Omental fat pad (tissue), 4 donors: ENCODE results near the gene CYBRD1. TPM values are rescaled to one million over a fixed set of nuclear protein-coding genes. Genes with fewer than 3 reads are reported as not detected.

Experiments
- ATAC-seq: fragments of 150-250 bp; one replicate; pipeline ENCODE4 v1.9.1; 2016; ENCODE audit warnings: mild to moderate bottlenecking, moderate library complexity; ENCODE audit not compliant: low FRiP score
- DNase-seq: peaks from one replicate; pipeline ENCODE4 v3.0.0-alpha.2; 2019; ENCODE audit warnings: low spot score
- total RNA-seq, 4 donors: library from RNA; depleted of rRNA; stranded (reverse); fragments of >200 nt; gene quantifications; one replicate each; pipeline ENCODE4 v1.1.0, GENCODE V29; 2016
- TF ChIP-seq, protein P1 (sequence below), 3 donors: fragments of 450-650 bp; IDR thresholded peaks; one replicate each; pipeline ENCODE4 v1.5.1; 2016 to 2017; ENCODE audit warnings: antibody characterized with exemption in 3 of 3, mild to moderate bottlenecking in 3 of 3, moderate library complexity in 2 of 3

The CYBRD1 gene, protein sequence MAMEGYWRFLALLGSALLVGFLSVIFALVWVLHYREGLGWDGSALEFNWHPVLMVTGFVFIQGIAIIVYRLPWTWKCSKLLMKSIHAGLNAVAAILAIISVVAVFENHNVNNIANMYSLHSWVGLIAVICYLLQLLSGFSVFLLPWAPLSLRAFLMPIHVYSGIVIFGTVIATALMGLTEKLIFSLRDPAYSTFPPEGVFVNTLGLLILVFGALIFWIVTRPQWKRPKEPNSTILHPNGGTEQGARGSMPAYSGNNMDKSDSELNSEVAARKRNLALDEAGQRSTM
- total RNA-seq: 100 to 1,000 TPM; 296 to 494 (median 360) TPM

DNA sequence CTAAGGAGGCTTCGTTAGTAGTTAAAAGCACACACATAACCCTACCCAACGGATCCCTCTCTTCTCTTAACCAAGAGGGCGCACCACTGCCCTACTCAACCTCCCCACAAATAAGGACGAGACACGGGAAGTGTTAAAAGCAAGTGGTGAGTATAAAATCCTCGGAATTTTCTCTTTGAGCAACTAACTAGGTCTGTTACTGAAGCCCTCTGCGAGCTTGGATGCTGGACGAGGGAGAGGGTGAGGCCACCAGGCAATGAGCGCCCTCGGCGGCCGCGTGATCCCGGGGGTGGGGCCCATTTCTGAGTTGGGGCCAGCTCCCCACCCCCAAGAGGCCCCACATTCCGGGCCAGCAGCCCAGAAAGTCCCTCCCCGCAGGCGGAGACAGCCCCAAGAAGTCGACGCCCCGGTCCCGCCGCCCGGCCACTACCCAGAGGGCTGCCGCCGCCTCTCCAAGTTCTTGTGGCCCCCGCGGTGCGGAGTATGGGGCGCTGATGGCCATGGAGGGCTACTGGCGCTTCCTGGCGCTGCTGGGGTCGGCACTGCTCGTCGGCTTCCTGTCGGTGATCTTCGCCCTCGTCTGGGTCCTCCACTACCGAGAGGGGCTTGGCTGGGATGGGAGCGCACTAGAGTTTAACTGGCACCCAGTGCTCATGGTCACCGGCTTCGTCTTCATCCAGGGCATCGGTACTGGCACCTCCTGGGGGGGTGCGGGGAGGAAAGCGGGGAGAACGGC is at the start of gene CYBRD1:
CYBRD1 (plus strand) TSS at position 423 of the 736 bp plus-strand sequence; CDS start at position 495, 72 bp downstream.
- TF ChIP-seq, protein P1, sequence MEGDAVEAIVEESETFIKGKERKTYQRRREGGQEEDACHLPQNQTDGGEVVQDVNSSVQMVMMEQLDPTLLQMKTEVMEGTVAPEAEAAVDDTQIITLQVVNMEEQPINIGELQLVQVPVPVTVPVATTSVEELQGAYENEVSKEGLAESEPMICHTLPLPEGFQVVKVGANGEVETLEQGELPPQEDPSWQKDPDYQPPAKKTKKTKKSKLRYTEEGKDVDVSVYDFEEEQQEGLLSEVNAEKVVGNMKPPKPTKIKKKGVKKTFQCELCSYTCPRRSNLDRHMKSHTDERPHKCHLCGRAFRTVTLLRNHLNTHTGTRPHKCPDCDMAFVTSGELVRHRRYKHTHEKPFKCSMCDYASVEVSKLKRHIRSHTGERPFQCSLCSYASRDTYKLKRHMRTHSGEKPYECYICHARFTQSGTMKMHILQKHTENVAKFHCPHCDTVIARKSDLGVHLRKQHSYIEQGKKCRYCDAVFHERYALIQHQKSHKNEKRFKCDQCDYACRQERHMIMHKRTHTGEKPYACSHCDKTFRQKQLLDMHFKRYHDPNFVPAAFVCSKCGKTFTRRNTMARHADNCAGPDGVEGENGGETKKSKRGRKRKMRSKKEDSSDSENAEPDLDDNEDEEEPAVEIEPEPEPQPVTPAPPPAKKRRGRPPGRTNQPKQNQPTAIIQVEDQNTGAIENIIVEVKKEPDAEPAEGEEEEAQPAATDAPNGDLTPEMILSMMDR (IDR thresholded peaks at IDR 0.05): no peak
- peak; percentile 46 for DNase-seq
- ATAC-seq: peak; percentile 80

DNA sequence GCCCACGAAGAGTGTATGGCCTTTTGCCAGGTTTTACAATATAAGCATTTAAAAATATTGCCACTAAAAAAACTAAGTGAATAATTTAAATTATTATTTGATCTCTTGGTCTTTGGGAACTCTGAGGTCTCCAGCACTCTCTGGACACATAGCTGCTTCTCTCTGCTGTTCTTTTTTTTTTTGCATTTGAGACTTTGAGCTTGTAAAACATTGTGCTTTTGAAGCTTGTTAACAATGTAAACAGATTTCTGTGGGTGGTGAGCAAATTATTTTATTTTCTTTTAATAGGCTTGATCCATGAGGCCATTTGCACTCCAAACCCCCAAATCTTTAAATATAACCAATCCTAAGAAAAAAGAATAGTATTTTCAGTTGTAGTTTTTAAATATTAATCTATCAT is 46.3 kb upstream of the CYBRD1 start:
- DNase-seq: no peak
- no peak for ATAC-seq
- TF ChIP-seq, protein P1 (IDR thresholded peaks at IDR 0.05): no peak

DNA sequence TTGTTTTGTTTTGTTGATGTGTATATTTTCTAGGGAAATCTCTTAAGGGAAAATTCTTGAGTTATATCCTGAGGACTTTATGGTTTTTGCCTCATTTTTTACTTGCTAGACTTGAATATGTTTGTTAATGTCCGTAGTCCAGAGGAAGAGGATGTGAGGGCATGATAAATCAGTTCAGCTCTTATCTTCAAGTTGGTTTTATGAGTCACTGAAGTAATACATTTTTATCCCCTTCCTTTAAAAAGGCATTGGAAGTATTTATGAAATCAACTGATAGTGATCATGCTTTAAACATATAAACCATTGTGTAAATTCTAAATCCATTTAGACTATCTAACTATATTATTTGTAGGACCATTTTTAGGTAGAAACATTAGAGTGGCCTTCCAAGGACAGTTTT is 43.9 kb upstream of the CYBRD1 start:
- TF ChIP-seq, protein P1 (IDR thresholded peaks at IDR 0.05): no peak
- DNase-seq (no peak), ATAC-seq (no peak)

DNA sequence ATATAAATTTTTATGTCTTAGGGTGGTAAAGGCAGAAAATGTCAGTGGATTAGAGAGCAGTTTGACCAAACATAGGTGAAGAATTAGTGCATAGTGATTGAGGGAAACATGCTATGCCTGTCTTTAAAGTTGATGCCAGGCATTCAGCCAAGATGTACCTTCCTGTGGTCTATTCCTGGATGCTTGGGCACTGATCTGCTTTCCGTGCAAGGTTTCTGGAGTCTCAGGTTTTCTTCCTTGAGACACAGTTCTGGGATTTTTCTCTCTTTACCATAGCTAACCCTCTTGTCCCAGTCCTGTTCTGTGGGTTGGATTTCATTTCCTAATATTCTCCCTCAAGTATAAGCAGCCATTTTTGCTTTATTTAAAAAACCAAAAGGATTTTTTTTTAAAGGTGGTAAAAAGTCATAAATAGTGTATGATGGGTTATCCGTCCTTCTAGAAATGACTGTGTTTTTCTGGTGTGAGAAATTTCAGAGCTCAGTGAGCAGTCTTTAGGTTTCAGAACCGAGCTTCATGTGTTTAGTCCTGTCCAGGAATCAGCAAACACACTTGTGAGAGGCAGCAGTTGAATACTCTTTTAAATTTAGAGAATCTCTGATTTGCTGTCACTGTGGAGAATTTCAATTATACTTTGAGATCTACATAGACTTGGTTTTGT is 43.0 kb upstream of the CYBRD1 start:
- TF ChIP-seq, protein P1 (IDR thresholded peaks at IDR 0.05): no peak
- DNase-seq (no peak), ATAC-seq (no peak)

DNA sequence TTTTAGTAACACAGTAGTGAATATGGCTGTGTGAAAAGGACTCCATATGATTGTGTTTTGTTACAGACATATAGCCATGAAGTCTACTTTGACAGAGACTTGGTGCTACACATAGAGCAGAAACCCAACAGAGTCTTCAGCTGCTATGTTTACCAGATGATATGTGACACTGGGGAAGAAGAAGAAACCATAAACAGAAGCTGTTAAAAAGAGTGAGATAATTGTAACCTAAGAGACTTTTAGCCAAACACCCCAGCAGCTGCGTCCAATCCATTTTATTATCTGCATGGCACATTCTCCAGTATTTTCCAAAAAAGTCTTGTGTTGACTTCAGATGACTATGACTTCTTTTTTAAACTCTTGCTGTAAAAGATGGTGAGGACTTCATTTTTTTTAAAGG is 41.4 kb upstream of the CYBRD1 start:
- TF ChIP-seq, protein P1 (IDR thresholded peaks at IDR 0.05): no peak
- ATAC-seq: no peak
- DNase-seq: no peak

DNA sequence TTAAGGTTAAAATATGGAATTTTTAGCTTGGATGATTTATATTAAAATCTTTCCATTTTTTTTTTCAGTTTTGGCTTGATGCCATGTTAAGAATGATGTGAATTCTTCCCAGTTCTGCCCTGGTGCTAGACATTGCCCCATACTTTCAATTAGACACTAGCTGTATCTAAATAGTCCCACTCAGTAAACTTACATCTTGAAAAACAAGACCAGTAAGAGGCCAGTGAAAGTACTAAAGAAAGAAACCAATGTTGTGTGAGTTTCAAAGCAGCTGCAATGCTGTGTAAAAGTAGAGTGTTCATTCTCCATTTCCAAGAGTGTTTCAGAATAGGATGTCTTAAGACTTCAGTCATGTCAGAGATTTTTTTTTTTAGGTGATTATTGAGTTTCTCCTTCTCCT is 40.0 kb upstream of the CYBRD1 start:
- ATAC-seq: no peak
- DNase-seq: no peak
- TF ChIP-seq, protein P1 (IDR thresholded peaks at IDR 0.05): no peak
